ENCODE measurements around the gene ATG5.

The ATG5 gene

GRCh38 chr6:106177786-106178185, 147.8 kb downstream of the ATG5 start:
- no peaks in the 10 kb centered on the region for H3F3A ChIP-seq (ENCODE audit: insufficient read depth)
- no peak overlapping the region for H3K27ac ChIP-seq (ENCODE audit: low read depth, low read length)
- TF ChIP-seq EZH2phosphoT487 (conservative IDR thresholded peaks at IDR 0.05; ENCODE audit: low read length), result no peak
- H3K9me2 ChIP-seq (replicated peaks; ENCODE audit: insufficient read depth, low read length), result no peaks in the 10 kb centered on the region
- no peak overlapping the region for H2AFZ ChIP-seq (ENCODE audit: low read depth, low read length, severe bottlenecking)
- no peak overlapping the region for H3K4me3 ChIP-seq (ENCODE audit: insufficient read depth, low read length, poor library complexity, severe bottlenecking)
- H3K4me2 ChIP-seq (ENCODE audit: low read depth, low read length, poor library complexity, severe bottlenecking), result no peak overlapping the region
- no peaks in the 10 kb centered on the region for H3K36me3 ChIP-seq (ENCODE audit: low read length)
- no peaks in the 10 kb centered on the region for H3K27me3 ChIP-seq (ENCODE audit: low read length)
- H3K9me3 ChIP-seq (ENCODE audit: insufficient read depth, low read length), result no peaks in the 10 kb centered on the region
- no peak overlapping the region for H3K9ac ChIP-seq (ENCODE audit: low read length)
- no peaks in the 10 kb centered on the region for H4K20me1 ChIP-seq (ENCODE audit: low read depth, low read length)
- H3K79me2 ChIP-seq (ENCODE audit: insufficient read depth, low read length), result no peaks in the 10 kb centered on the region

GRCh38 chr6:106173124-106173879, 152.3 kb downstream of the ATG5 start:
- Histone ChIP-seq H3K36me3 (ENCODE audit: low read length) (no peaks in the 10 kb centered on the region), H2AFZ (ENCODE audit: low read depth, low read length, severe bottlenecking) (no peak overlapping the region), H3K9me3 (ENCODE audit: insufficient read depth, low read length) (no peaks in the 10 kb centered on the region), H4K20me1 (ENCODE audit: low read depth, low read length) (no peaks in the 10 kb centered on the region), H3K9me2 (replicated peaks; ENCODE audit: insufficient read depth, low read length) (no peaks in the 10 kb centered on the region), H3K9ac (ENCODE audit: low read length) (no peak overlapping the region), H3K4me3 (ENCODE audit: insufficient read depth, low read length, poor library complexity, severe bottlenecking) (no peak overlapping the region), H3K4me2 (ENCODE audit: low read depth, low read length, poor library complexity, severe bottlenecking) (no peak overlapping the region), H3K27ac (ENCODE audit: low read depth, low read length) (no peak overlapping the region), H3F3A (ENCODE audit: insufficient read depth) (no peaks in the 10 kb centered on the region), H3K79me2 (ENCODE audit: insufficient read depth, low read length) (no peaks in the 10 kb centered on the region), H3K27me3 (ENCODE audit: low read length) (no peaks in the 10 kb centered on the region)
- TF ChIP-seq EZH2phosphoT487 (conservative IDR thresholded peaks at IDR 0.05; ENCODE audit: low read length), result no peak
- TF ChIP-seq CTCF (IDR thresholded peaks at IDR 0.05; ENCODE audit: insufficient read depth, low read length, poor library complexity, severe bottlenecking), result no peak

GRCh38 chr6:106170030-106170791, 155.3 kb downstream of the ATG5 start:
- H3K27me3 ChIP-seq (ENCODE audit: low read length), result no peaks in the 10 kb centered on the region
- H3K9me2 ChIP-seq (replicated peaks; ENCODE audit: insufficient read depth, low read length), result no peaks in the 10 kb centered on the region
- no peak overlapping the region for H3K4me2 ChIP-seq (ENCODE audit: low read depth, low read length, poor library complexity, severe bottlenecking)
- H3K27ac ChIP-seq (ENCODE audit: low read depth, low read length), result no peak overlapping the region
- no peak overlapping the region for H3K9ac ChIP-seq (ENCODE audit: low read length)
- no peak overlapping the region for H3K4me3 ChIP-seq (ENCODE audit: insufficient read depth, low read length, poor library complexity, severe bottlenecking)
- no peaks in the 10 kb centered on the region for H3K9me3 ChIP-seq (ENCODE audit: insufficient read depth, low read length)
- H3K36me3 ChIP-seq (ENCODE audit: low read length), result no peaks in the 10 kb centered on the region
- no peaks in the 10 kb centered on the region for H3F3A ChIP-seq (ENCODE audit: insufficient read depth)
- TF ChIP-seq EZH2phosphoT487 (conservative IDR thresholded peaks at IDR 0.05; ENCODE audit: low read length), result no peak
- no peak for TF ChIP-seq CTCF (IDR thresholded peaks at IDR 0.05; ENCODE audit: insufficient read depth, low read length, poor library complexity, severe bottlenecking)
- H2AFZ ChIP-seq (ENCODE audit: low read depth, low read length, severe bottlenecking), result no peak overlapping the region
- H3K79me2 ChIP-seq (ENCODE audit: insufficient read depth, low read length), result no peaks in the 10 kb centered on the region
- no peaks in the 10 kb centered on the region for H4K20me1 ChIP-seq (ENCODE audit: low read depth, low read length)

- H3K27ac ChIP-seq (ENCODE audit: low read depth, low read length), result no peak overlapping the region
- no peaks in the 10 kb centered on the region for H3K36me3 ChIP-seq (ENCODE audit: low read length)
- no peak overlapping the region for H3K9ac ChIP-seq (ENCODE audit: low read length)
- no peak for TF ChIP-seq EZH2phosphoT487 (conservative IDR thresholded peaks at IDR 0.05; ENCODE audit: low read length)
- TF ChIP-seq CTCF (IDR thresholded peaks at IDR 0.05; ENCODE audit: insufficient read depth, low read length, poor library complexity, severe bottlenecking), result no peak
- H3K9me3 ChIP-seq (ENCODE audit: insufficient read depth, low read length), result no peaks in the 10 kb centered on the region
- no peaks in the 10 kb centered on the region for H3F3A ChIP-seq (ENCODE audit: insufficient read depth)
- H2AFZ ChIP-seq (ENCODE audit: low read depth, low read length, severe bottlenecking), result no peak overlapping the region
- no peak overlapping the region for H3K4me3 ChIP-seq (ENCODE audit: insufficient read depth, low read length, poor library complexity, severe bottlenecking)
- no peaks in the 10 kb centered on the region for H3K79me2 ChIP-seq (ENCODE audit: insufficient read depth, low read length)
- no peaks in the 10 kb centered on the region for H4K20me1 ChIP-seq (ENCODE audit: low read depth, low read length)
- H3K9me2 ChIP-seq (replicated peaks; ENCODE audit: insufficient read depth, low read length), result no peaks in the 10 kb centered on the region
- H3K4me2 ChIP-seq (ENCODE audit: low read depth, low read length, poor library complexity, severe bottlenecking), result no peak overlapping the region
- H3K27me3 ChIP-seq (ENCODE audit: low read length), result no peaks in the 10 kb centered on the region
Observed at GRCh38 chr6:106169517-106169916, 156.0 kb downstream of the ATG5 start.

All from SU-DHL-6 (cell line).